Measurements from ENCODE around the gene HRAS. TPM values are rescaled to one million over a fixed set of nuclear protein-coding genes. Genes with fewer than 3 reads are reported as not detected.

HRAS gene
- total RNA-seq, 2 experiments from 2014 or later: 22.0 to 25.8 TPM

DNA sequence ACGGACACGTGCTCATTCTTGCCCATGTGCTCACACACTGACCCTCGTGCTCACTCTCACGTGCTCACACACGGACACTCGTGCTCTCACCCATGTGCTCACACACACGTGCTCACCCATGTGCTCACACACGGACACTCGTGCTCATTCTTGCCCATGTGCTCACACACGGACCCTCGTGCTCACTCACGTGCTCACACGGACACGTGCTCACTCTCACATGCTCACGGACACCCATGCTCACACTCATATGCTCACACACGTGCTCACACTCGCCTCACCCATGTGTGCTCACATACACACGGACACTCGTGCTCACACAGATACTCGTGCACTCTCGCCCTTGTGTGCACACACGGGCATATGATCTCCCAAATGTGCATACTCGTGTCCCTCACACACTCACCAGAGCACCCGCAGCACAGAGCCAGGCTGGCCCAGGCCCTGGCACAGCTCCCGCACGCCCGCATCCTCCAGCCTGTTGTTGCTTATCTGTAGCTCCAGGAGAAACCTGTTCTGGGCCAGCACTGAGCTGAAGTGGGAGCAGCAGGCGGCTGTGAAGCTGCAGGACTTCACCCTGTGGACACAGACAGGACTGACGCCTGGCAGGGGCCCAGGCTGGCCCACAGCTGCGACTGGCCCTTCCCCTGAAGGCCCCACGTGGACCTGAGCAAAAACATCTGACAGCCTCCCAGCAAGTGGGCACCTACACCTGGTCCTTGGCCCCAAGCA, 37.6 kb downstream of the HRAS start:
- Mint-ChIP-seq H3K27me3 (ENCODE audit: low read depth) (no peaks in the 10 kb centered on the region), H3K4me1 (ENCODE audit: low read depth) (peaks cover 4% of the 10 kb centered on the region), H3K36me3 (ENCODE audit: low read depth) (peaks cover 32% of the 10 kb centered on the region), H3K4me3 (no peak overlapping the region), H3K9me3 (no peaks in the 10 kb centered on the region), H3K27ac (no peak overlapping the region)
- DNase-seq: no peak
- intact Hi-C loops (cut with micrococcal nuclease): no loop called here
- CTCF ChIA-PET: no interaction called here

DNA sequence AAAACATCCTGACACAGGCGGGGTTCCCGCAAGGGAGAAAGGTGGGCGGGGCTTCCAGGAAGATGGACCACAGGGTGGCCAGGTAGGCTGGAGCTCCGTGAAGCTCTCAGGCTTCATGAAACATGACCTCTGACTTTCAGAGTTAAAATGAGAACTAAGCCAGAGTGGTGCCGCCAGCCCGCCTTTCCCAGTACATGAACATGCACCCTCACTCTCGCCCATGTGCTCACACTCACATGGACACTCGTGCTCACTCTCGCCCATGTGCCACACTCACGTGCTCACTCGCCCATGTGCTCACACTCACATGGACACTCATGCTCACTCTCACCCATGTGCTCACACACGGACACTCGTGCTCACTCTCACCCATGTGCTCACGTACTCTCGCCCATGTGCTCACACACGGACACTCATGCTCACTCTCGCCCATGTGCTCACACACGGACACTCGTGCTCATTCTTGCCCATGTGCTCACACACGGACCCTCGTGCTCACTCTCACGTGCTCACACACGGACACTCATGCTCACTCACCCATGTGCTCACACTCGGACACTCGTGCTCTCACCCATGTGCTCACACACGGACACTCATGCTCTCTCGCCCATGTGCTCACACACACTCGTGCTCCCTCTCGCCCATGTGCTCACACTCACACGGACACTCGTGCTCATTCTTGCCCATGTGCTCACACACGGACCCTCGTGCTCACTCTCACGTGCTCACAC, 38.4 kb downstream of the HRAS start:
- Mint-ChIP-seq H3K27me3 (ENCODE audit: low read depth) (no peaks in the 10 kb centered on the region), H3K36me3 (ENCODE audit: low read depth) (peaks cover 34% of the 10 kb centered on the region), H3K27ac (no peak overlapping the region), H3K9me3 (no peaks in the 10 kb centered on the region), H3K4me1 (ENCODE audit: low read depth) (peaks cover 4% of the 10 kb centered on the region), H3K4me3 (no peak overlapping the region)
- CTCF ChIA-PET: no interaction called here
- DNase-seq: no peak
- intact Hi-C loops (cut with micrococcal nuclease): no loop called here

DNA sequence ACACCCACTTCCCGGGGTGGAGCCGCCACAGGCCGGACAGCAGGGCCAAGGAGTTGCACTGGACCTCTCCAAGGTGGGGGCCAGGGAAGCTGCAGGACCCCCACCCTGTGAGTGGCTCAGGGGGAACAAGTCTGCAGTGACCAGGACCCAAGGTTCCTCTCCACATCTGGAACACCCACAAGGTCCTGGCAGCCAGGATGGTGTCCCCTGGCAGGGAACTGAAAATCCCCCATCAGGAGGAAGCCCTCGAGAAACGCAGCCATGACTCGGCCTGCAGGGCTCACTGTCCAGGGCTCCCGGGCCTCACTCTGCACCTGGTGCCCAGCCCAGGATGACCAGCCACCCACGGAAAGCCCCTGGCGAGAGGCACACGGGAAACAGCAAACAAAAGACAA, 39.8 kb downstream of the HRAS start:
- DNase-seq: no peak
- intact Hi-C loops (cut with micrococcal nuclease): no loop called here
- Mint-ChIP-seq H3K9me3 (no peaks in the 10 kb centered on the region), H3K27me3 (ENCODE audit: low read depth) (no peaks in the 10 kb centered on the region), H3K27ac (no peak overlapping the region), H3K4me1 (ENCODE audit: low read depth) (peaks cover 4% of the 10 kb centered on the region), H3K4me3 (no peak overlapping the region), H3K36me3 (ENCODE audit: low read depth) (peaks cover 32% of the 10 kb centered on the region)
- CTCF ChIA-PET: no interaction called here

DNA sequence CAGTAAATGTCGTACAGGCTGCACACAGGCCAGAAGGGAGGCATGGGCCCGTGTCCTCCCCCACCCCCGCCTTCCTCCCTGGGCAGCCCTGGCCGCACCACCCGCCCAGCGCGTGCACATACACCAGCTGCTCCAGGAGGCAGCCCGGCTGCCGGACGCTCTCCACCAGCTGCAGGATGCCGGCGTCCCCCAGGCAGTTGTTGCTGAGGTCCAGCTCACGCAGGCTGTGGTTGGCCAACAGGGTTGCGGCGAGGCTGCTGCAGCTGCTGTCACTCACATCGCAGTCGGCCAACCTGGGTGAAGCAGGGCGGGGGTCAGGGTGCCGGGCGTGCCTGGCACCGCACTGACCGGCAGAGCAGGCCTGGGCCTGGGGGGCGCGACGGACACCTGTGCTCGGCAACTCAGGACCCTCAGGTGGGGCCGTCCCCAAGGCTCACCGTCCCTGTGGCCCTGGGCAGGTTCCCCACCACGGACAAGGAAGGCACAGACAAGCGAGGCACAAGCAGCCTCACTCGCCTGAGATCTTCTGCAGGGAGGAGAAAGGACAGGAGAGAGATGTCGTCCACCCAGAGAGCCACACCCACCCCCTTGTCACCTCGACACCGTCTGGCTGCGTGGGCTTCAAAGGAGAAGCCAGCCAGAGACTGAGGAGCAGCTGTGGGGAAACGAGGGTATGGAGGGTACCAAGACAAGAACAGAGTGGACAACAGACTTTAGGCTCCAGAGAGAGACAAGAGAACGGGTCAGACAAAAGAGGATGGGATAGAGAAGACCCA, 40.4 kb downstream of the HRAS start:
- CTCF ChIA-PET: no interaction called here

DNA sequence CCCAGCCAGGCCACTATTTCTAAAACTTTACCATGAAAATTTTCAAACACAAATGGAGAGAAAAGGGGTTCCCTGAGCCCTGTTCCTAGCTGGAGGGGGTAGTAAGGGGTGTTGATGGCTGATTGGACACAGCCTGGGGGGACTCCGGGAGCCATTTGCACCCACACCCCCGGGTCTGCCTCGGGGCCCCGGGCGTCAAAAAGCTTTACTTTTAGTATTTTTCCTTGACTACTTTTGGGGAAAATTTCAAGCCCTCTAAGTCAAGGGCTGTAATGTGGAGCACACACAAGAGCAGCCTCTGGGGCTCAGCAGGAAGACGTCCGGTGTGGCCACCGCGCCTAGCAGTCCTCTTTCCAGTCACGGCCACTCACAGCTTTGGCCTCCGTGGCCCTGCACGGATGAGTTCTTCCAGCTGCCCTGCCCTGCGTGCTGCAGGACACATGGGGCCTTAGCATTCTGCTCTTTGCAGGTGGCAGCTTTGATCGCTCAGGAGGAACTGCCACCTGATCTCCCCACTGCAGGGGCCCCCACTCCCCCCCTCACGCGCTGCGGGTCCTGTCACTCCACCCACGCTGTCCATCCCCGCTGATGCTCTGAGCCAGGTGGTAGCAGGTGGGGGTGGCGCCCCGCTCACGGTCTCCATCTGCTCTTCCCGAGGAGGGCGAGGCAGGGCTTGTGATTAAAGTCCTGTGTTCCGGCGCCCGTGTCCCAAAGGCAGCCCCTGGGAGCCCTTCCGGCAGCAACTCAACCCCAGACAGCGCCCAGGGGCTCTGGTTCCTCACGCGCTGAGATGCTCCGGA, 42.7 kb downstream of the HRAS start:
- no peaks in the 10 kb centered on the region for H3K9me3 Mint-ChIP-seq
- intact Hi-C loops (cut with micrococcal nuclease): no loop called here
- H3K4me1 Mint-ChIP-seq (ENCODE audit: low read depth): peaks cover 4% of the 10 kb centered on the region
- peaks cover 24% of the 10 kb centered on the region for H3K36me3 Mint-ChIP-seq (ENCODE audit: low read depth)
- CTCF ChIA-PET: interaction anchor here (1.3 kb wide), 1 partner anchor 23 kb away, joined by 3 read pairs; no protein-coding TSS in a partner anchor
- H3K27me3 Mint-ChIP-seq (ENCODE audit: low read depth): no peaks in the 10 kb centered on the region
- DNase-seq: no peak
- no peak overlapping the region for H3K4me3 Mint-ChIP-seq
- H3K27ac Mint-ChIP-seq: no peak overlapping the region

More for the DNA sequence above, 40.4 kb downstream of the HRAS start:
- Mint-ChIP-seq H3K4me3 (no peak overlapping the region), H3K27me3 (ENCODE audit: low read depth) (no peaks in the 10 kb centered on the region), H3K36me3 (ENCODE audit: low read depth) (peaks cover 30% of the 10 kb centered on the region), H3K27ac (no peak overlapping the region), H3K9me3 (no peaks in the 10 kb centered on the region), H3K4me1 (ENCODE audit: low read depth) (peaks cover 4% of the 10 kb centered on the region)
- intact Hi-C loops (cut with micrococcal nuclease): no loop called here
- DNase-seq: no peak

DNA sequence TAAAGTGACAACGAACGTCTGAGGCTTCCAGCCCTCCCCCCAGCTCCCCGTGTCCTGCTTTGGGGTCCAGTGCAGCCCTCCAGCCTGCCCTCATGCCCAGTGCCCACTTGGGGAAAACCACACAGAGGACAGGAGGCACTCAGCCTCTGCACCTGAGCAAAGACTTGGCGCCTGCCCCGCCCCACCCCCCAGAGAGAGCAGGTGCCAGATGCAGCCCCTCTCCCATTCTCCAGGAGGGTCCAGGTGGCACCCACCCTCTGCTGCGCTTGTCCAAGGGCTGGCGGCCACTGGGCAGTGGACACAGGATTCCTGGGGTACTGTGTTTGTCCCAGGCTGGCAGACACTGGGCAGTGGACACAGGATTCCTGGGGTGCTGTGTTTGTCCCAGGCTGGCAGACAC, 44.0 kb downstream of the HRAS start:
- no peak for DNase-seq
- Mint-ChIP-seq H3K4me3 (no peak overlapping the region), H3K27me3 (ENCODE audit: low read depth) (no peaks in the 10 kb centered on the region), H3K36me3 (ENCODE audit: low read depth) (peaks cover 12% of the 10 kb centered on the region), H3K4me1 (ENCODE audit: low read depth) (no peaks in the 10 kb centered on the region), H3K27ac (no peak overlapping the region), H3K9me3 (no peaks in the 10 kb centered on the region)
- CTCF ChIA-PET: no interaction called here
- intact Hi-C loops (cut with micrococcal nuclease): no loop called here

DNA sequence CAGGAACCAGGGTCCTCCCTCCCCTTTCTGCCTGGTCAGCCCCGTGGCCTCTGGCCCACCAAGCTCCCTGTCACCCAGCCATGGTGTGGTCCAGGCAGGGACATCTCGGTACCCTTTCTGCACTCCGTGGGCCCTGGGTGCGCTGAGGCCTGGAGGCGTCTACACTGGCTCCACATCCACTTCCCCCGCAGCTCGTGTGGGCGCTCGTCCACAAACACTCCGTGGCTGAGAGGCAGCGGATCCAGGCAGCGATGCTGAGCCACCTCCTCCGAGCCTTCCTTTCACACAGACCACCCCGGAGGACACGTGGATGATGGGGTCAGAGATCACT, 44.5 kb downstream of the HRAS start:
- intact Hi-C loops (cut with micrococcal nuclease): no loop called here
- CTCF ChIA-PET: interaction anchor here (0.5 kb wide), 1 partner anchor 128 kb away, joined by 3 read pairs; no protein-coding TSS in a partner anchor
- Mint-ChIP-seq H3K36me3 (ENCODE audit: low read depth) (peaks cover 10% of the 10 kb centered on the region), H3K4me3 (no peak overlapping the region), H3K9me3 (no peaks in the 10 kb centered on the region), H3K4me1 (ENCODE audit: low read depth) (no peaks in the 10 kb centered on the region), H3K27ac (no peak overlapping the region), H3K27me3 (ENCODE audit: low read depth) (no peaks in the 10 kb centered on the region)
- no peak for DNase-seq

DNA sequence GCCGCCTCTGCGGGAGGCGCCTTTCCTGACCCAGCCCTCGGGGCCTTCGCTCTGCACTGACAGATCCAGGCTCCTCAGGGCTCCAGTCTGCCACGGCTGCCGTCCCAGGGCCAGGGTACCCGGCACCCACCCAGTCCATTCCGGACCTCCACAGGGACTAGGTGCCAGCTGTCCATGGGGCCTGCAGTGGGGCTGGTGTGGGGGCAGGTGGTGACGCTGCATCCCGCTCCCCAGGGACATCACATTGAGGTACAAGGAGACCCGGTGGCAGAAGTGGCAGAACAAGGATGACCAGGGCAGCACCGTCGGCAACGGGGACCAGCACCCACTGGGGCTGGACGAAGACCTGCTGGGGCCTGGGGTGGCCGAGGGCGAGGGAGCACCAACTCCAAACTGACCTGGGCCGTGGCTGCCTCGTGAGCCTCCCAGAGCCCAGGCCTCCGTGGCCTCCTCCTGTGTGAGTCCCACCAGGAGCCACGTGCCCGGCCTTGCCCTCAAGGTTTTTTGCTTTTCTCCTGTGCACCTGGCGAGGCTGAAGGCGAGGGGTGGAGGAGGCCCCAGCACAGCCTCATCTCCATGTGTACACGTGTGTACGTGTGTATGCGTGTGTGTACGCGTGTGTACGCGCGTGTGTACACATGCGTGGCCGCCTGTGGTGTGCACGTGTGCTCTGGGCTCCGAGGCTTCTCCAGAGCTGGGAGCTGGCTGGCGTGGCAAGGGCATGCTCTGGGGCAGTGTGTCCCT, 45.0 kb downstream of the HRAS start:
- Mint-ChIP-seq H3K27me3 (ENCODE audit: low read depth) (no peaks in the 10 kb centered on the region), H3K27ac (no peak overlapping the region), H3K4me1 (ENCODE audit: low read depth) (no peaks in the 10 kb centered on the region), H3K9me3 (no peaks in the 10 kb centered on the region), H3K36me3 (ENCODE audit: low read depth) (peaks cover 9% of the 10 kb centered on the region), H3K4me3 (no peak overlapping the region)
- no peak for DNase-seq
- intact Hi-C loops (cut with micrococcal nuclease): no loop called here
- CTCF ChIA-PET: interaction anchor here (0.5 kb wide), 1 partner anchor 127 kb away, joined by 3 read pairs; no protein-coding TSS in a partner anchor

DNA sequence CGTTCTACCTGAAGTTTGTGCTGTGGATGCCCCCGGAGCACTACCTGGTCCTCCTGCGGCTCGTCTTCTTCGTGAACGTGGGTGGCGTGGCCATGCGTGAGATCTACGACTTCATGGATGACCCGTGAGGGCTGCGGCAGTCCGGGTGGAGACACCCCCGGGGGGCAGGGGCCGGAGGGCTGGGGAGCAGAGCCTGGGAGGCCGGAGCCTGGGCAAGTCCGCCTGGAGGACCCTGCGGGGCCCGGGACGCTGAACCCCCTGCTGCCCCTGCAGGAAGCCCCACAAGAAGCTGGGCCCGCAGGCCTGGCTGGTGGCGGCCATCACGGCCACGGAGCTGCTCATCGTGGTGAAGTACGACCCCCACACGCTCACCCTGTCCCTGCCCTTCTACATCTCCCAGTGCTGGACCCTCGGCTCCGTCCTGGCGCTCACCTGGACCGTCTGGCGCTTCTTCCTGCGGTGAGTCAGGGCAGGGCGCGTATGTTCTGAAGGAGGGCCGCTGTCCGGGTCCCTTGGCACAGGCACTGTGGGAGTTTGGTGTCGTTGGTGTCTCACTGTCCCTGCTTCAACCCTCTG, 45.7 kb downstream of the HRAS start:
- H3K4me3 Mint-ChIP-seq: no peak overlapping the region
- H3K4me1 Mint-ChIP-seq (ENCODE audit: low read depth): no peaks in the 10 kb centered on the region
- intact Hi-C loops (cut with micrococcal nuclease): no loop called here
- H3K27ac Mint-ChIP-seq: no peak overlapping the region
- H3K9me3 Mint-ChIP-seq: no peaks in the 10 kb centered on the region
- CTCF ChIA-PET: interaction anchor here (0.6 kb wide), 1 partner anchor 76 kb away, joined by 4 read pairs; no protein-coding TSS in a partner anchor
- no peaks in the 10 kb centered on the region for H3K27me3 Mint-ChIP-seq (ENCODE audit: low read depth)
- no peak for DNase-seq
- peaks cover 5% of the 10 kb centered on the region for H3K36me3 Mint-ChIP-seq (ENCODE audit: low read depth)

DNA sequence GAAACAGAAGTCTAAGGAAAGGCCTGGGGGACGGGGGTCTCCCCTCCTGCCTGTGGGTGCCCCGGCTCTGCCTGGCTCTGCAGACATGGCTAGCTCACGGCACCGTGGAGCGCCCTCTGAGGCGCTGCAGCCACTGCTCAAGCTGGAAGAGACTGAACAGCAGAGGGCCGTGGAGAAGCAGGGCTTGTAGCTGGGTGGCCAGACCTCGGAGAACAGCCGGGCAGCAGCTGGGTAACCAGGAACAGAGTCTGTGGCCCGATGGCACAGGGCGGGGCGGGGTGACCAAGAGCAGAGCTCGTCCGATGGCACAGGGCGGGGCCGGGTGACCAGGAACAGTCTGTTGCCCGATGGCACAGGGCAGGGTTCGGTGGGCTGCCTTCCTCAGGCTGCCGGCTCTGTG, 46.4 kb downstream of the HRAS start:
- no peaks in the 10 kb centered on the region for H3K27me3 Mint-ChIP-seq (ENCODE audit: low read depth)
- H3K4me1 Mint-ChIP-seq (ENCODE audit: low read depth): no peaks in the 10 kb centered on the region
- CTCF ChIA-PET: interaction anchor here (0.6 kb wide), 1 partner anchor 77 kb away, joined by 4 read pairs; no protein-coding TSS in a partner anchor
- H3K27ac Mint-ChIP-seq: no peak overlapping the region
- DNase-seq: no peak
- no peak overlapping the region for H3K4me3 Mint-ChIP-seq
- intact Hi-C loops (cut with micrococcal nuclease): no loop called here
- peaks cover 3% of the 10 kb centered on the region for H3K36me3 Mint-ChIP-seq (ENCODE audit: low read depth)
- H3K9me3 Mint-ChIP-seq: no peaks in the 10 kb centered on the region

DNA sequence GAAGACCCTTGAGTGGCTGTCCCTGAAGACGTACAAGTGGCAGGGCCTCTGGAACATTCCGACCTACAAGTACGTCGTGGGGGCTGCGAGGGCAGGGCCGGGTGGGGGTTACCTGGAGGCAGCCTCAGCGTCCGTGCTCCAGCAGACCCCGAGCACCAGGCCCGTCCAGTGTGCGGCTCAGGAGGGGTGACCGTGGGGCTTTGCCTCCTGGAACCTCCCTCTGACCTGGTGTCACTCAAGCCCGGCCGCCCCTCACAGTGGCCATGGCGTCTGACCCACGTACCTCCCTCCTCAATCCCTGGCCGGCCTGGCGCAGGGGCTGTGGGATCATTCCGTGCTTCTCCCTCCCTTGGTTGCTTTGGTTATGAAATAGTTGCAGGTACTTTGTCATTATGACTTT, 46.8 kb downstream of the HRAS start:
- Mint-ChIP-seq H3K4me3 (no peak overlapping the region), H3K4me1 (ENCODE audit: low read depth) (no peaks in the 10 kb centered on the region), H3K27ac (no peak overlapping the region), H3K36me3 (ENCODE audit: low read depth) (peaks cover 3% of the 10 kb centered on the region), H3K9me3 (no peaks in the 10 kb centered on the region), H3K27me3 (ENCODE audit: low read depth) (no peaks in the 10 kb centered on the region)
- intact Hi-C loops (cut with micrococcal nuclease): no loop called here
- no peak for DNase-seq
- CTCF ChIA-PET: no interaction called here

Measured in activated naive CD4-positive, alpha-beta T cell treated with anti-CD3 and anti-CD28 coated beads for 36 hours (primary cell).